Dendritic cell treated with granulocyte-macrophage colony-stimulating factor and Interleukin-4, amounts not matched to agents 40 ng/mL and 50 ng/mL, for 4 days (primary cell): ENCODE results near the gene AQP1.

ENCODE experiments used
- H3K27ac Mint-ChIP-seq: one replicate; pipeline ENCODE4 v1.8.0; 2022; ENCODE audit warnings: mild to moderate bottlenecking, mixed read lengths
- H3K27me3 Mint-ChIP-seq: one replicate; pipeline ENCODE4 v1.8.0; 2022; ENCODE audit warnings: mild to moderate bottlenecking, mixed read lengths
- H3K36me3 Mint-ChIP-seq: one replicate; pipeline ENCODE4 v1.8.0; 2022; ENCODE audit warnings: low read depth, mixed read lengths
- H3K4me1 Mint-ChIP-seq: one replicate; pipeline ENCODE4 v1.8.0; 2022; ENCODE audit warnings: low read depth, mixed read lengths
- H3K4me3 Mint-ChIP-seq: one replicate; pipeline ENCODE4 v1.8.0; 2022; ENCODE audit warnings: mild to moderate bottlenecking, moderate library complexity, mixed read lengths
- H3K9me3 Mint-ChIP-seq: one replicate; pipeline ENCODE4 v1.8.0; 2022; ENCODE audit warnings: mixed read lengths
- intact Hi-C: fragments of 100-400 bp; cut with micrococcal nuclease; formaldehyde crosslinking; loops from one replicate; pipeline ENCODE4 v1.15.0; 2022

Gene AQP1

DNA sequence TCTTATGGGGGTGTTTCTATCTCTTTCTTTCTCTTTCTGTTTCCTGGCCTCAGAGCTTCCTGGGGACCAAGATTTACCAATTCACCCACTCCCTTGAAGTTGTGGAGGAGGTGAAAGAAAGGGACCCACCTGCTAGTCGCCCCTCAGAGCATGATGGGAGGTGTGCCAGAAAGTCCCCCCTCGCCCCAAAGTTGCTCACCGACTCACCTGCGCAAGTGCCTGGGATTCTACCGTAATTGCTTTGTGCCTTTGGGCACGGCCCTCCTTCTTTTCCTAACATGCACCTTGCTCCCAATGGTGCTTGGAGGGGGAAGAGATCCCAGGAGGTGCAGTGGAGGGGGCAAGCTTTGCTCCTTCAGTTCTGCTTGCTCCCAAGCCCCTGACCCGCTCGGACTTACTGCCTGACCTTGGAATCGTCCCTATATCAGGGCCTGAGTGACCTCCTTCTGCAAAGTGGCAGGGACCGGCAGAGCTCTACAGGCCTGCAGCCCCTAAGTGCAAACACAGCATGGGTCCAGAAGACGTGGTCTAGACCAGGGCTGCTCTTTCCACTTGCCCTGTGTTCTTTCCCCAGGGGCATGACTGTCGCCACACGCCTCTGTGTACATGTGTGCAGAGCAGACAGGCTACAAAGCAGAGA, 12.2 kb downstream of the AQP1 start:
- H3K27me3 Mint-ChIP-seq = no peaks in the 10 kb centered on the region
- no peaks in the 10 kb centered on the region for H3K9me3 Mint-ChIP-seq
- H3K4me3 Mint-ChIP-seq = no peak overlapping the region

DNA sequence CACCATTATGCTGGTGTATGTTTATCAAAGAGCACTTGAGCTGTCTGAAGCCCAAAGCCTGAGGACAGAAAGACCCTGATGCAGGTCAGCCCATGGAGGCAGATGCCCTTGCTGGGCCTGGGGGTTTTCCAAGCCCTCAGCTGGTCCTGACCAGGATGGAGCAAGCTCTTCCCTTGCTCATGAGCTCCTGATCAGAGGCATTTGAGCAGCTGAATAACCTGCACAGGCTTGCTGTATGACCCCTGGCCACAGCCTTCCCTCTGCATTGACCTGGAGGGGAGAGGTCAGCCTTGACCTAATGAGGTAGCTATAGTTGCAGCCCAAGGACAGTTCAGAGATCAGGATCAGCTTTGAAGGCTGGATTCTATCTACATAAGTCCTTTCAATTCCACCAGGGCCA, 13.0 kb downstream of the AQP1 start:
- Mint-ChIP-seq H3K4me1 (no peaks in the 10 kb centered on the region), H3K27me3 (no peaks in the 10 kb centered on the region), H3K27ac (no peak overlapping the region), H3K9me3 (no peaks in the 10 kb centered on the region), H3K4me3 (no peak overlapping the region), H3K36me3 (no peaks in the 10 kb centered on the region)
- intact Hi-C loops = no loop called here

More for the DNA sequence above, 12.2 kb downstream of the AQP1 start:
- Mint-ChIP-seq H3K27ac (no peak overlapping the region), H3K36me3 (no peaks in the 10 kb centered on the region), H3K4me1 (no peaks in the 10 kb centered on the region)
- intact Hi-C loops = no loop called here

DNA sequence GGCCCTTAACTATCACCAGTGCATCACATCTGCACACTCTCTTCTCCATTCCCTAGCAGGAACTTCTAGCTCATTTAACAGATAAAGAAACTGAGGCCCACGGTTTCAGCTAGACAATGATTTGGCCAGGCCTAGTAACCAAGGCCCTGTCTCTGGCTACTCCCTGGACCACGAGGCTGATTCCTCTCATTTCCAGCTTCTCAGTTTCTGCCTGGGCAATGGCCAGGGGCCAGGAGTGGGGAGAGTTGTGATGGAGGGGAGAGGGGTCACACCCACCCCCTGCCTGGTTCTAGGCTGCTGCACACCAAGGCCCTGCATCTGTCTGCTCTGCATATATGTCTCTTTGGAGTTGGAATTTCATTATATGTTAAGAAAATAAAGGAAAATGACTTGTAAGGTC, 13.5 kb downstream of the AQP1 start:
- H3K27ac Mint-ChIP-seq = no peak overlapping the region
- H3K36me3 Mint-ChIP-seq = no peaks in the 10 kb centered on the region
- H3K4me1 Mint-ChIP-seq = no peaks in the 10 kb centered on the region
- no peaks in the 10 kb centered on the region for H3K27me3 Mint-ChIP-seq
- H3K9me3 Mint-ChIP-seq = no peaks in the 10 kb centered on the region
- no peak overlapping the region for H3K4me3 Mint-ChIP-seq
- intact Hi-C loops = no loop called here

DNA sequence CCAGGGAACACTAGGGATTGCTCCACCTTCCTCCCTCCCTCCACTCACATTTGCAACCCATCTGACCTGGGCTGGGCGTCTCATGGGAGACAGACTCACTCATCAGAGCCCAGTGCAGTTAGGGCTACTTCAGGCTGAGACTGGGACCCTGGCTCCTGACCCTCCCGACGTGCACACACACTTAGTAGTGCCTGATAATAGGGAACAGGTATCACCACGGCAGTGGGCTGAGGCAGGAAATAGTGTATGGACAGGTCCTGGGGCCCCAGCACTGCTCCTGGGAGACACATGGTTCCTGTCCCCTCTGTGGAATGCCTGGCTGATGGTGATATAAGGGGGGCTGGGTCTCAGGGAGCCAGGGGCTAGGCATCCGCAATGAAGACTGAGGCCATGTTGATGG, 14.3 kb downstream of the AQP1 start:
- H3K4me1 Mint-ChIP-seq = no peaks in the 10 kb centered on the region
- no peak overlapping the region for H3K27ac Mint-ChIP-seq
- peaks cover 2% of the 10 kb centered on the region for H3K27me3 Mint-ChIP-seq
- H3K4me3 Mint-ChIP-seq = no peak overlapping the region
- H3K36me3 Mint-ChIP-seq = no peaks in the 10 kb centered on the region
- H3K9me3 Mint-ChIP-seq = no peaks in the 10 kb centered on the region
- intact Hi-C loops = no loop called here

DNA sequence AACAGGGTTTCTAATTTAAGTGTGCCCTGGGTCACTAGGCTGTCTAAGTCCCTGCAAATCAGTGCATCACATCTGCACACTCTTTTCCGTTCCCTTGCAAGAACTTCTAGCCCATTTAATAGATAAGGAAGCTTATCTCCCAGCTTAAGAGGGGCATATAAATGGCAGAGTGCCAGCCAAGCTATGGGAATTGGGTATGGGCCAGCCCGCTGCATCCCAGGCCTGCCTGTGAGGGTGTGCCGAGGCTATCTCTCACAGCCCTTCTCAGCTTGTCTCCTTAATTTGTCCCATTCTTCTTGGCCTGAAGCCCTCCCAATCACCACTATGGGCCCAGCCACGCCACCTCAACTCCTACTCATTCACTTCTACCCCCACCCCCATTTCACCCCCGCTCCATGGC, 14.7 kb downstream of the AQP1 start:
- no peaks in the 10 kb centered on the region for H3K36me3 Mint-ChIP-seq
- intact Hi-C loops = no loop called here
- peaks cover 2% of the 10 kb centered on the region for H3K27me3 Mint-ChIP-seq
- H3K9me3 Mint-ChIP-seq = no peaks in the 10 kb centered on the region
- H3K27ac Mint-ChIP-seq = no peak overlapping the region
- H3K4me1 Mint-ChIP-seq = no peaks in the 10 kb centered on the region
- no peak overlapping the region for H3K4me3 Mint-ChIP-seq

DNA sequence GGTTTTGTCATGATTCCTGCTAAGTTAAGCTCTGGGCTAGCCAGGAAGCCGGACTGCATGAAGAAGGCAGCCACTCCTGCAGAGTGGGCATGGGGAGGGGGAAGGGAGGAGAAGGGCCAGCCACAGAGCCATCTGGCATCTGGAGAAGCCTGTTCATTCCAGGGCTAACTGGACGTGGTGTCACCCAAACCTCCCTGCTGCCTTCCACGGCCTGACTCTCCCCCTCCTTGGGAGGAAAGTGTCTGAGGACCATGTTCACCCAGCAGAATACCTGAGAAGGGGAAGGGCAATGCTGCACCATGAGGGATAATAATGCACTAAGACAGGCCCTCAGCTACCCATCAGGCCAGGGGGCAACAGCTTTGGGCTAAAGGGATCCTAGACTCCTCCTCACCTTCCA, 15.4 kb downstream of the AQP1 start:
- Mint-ChIP-seq H3K9me3 (no peaks in the 10 kb centered on the region), H3K36me3 (no peaks in the 10 kb centered on the region), H3K27ac (no peak overlapping the region), H3K27me3 (peaks cover 2% of the 10 kb centered on the region), H3K4me1 (no peaks in the 10 kb centered on the region), H3K4me3 (no peak overlapping the region)
- intact Hi-C loops = no loop called here

DNA sequence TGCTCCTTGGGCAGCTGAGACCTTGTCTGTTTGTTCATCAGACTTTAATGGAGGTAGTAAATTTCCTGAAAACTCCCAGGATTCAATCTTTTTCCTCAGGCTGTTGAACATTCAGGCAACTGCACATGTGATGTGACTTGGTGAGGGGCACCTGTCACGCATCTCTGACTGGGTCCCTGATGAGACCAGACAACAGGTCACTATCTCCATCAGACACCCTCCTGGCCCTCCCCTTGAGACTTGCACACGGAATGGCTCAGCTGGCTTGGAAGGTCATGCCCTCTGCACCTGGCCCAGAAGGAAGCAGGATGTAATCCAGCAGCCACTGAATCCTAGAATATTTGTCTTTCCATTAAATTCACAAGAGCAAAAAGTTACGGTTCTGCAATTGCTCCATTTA, 15.9 kb downstream of the AQP1 start:
- H3K4me3 Mint-ChIP-seq = no peak overlapping the region
- H3K9me3 Mint-ChIP-seq = no peaks in the 10 kb centered on the region
- no peaks in the 10 kb centered on the region for H3K4me1 Mint-ChIP-seq
- no peak overlapping the region for H3K27ac Mint-ChIP-seq
- H3K27me3 Mint-ChIP-seq = peaks cover 2% of the 10 kb centered on the region
- intact Hi-C loops = no loop called here
- H3K36me3 Mint-ChIP-seq = no peaks in the 10 kb centered on the region

DNA sequence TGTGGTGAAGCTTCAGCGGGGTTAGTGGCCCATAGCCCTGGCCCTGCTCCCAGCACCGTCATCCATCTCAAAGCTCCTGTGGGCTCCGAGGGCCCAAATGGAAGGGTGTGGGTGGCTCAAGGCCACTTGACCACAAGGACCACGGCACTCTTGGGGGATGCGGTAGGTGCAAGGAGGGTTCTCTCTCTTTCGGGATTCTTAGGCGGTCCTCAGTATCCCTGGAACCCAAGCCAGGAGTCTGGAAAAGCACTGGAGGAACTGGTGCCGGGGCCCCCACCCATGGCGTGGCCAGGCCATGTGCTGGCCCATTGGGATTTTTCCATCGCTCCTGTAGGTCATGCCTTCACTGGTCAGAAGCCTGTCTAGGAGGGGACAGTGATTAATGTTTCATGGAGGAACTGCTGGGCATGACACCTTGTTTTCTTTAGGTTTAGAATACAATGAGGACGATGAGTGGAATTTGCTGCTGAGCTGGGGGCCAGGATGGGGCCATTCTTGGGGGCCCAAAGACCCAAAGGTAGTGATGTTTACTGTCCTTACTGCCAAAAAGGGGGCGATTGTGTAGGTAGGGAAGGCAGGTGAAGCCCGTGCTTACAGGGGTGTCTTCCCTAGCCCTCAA, 16.7 kb downstream of the AQP1 start:
- H3K4me1 Mint-ChIP-seq = no peaks in the 10 kb centered on the region
- no peak overlapping the region for H3K4me3 Mint-ChIP-seq
- peaks cover 2% of the 10 kb centered on the region for H3K27me3 Mint-ChIP-seq
- intact Hi-C loops = no loop called here
- H3K27ac Mint-ChIP-seq = no peak overlapping the region
- H3K36me3 Mint-ChIP-seq = no peaks in the 10 kb centered on the region
- no peaks in the 10 kb centered on the region for H3K9me3 Mint-ChIP-seq

DNA sequence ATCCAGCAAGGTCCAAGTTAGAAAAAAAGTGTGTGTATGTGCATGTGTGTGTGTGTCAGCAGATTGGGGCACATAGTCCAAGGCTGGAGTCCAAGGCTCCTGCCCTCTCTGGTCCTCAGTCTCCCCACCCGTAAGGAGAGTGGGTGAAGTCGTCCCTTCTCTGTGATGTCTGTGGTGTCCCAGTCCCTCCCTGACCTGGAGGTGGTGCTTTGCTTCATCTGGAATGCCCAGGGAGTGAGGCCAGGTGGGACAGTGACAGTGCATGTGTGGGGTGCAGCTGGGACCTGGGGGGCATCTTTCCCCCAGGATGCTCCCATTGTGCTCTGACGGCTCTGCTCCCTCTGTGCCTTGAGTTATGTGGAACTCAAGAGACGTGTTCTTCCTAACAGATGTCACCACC, 18.0 kb downstream of the AQP1 start:
- no peaks in the 10 kb centered on the region for H3K4me1 Mint-ChIP-seq
- intact Hi-C loops = no loop called here
- no peak overlapping the region for H3K27ac Mint-ChIP-seq
- no peak overlapping the region for H3K4me3 Mint-ChIP-seq
- no peaks in the 10 kb centered on the region for H3K9me3 Mint-ChIP-seq
- no peaks in the 10 kb centered on the region for H3K36me3 Mint-ChIP-seq
- peaks cover 2% of the 10 kb centered on the region for H3K27me3 Mint-ChIP-seq

DNA sequence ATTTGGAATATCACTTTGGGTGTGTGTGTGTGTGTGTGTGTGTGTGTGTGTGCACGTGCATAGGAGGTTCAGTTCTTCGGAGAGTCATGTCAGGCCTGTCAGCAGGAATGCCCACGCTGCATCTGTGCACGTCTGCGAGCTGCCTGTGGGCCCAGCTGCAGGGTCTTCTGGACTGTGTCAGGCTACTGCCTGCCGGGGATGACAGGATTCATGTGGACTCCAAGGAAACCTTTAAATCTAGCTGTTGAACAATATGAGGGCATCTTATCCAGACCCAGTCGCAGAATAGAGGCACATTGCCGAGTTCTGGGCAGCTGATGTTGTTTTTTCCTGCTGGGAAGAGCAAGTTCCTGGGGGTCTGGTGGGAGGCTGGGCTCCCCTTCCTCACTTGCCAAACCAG, 19.0 kb downstream of the AQP1 start:
- no peak overlapping the region for H3K27ac Mint-ChIP-seq
- H3K4me3 Mint-ChIP-seq = no peak overlapping the region
- H3K36me3 Mint-ChIP-seq = no peaks in the 10 kb centered on the region
- intact Hi-C loops = no loop called here
- H3K27me3 Mint-ChIP-seq = peaks cover 4% of the 10 kb centered on the region
- no peaks in the 10 kb centered on the region for H3K4me1 Mint-ChIP-seq
- H3K9me3 Mint-ChIP-seq = no peaks in the 10 kb centered on the region

DNA sequence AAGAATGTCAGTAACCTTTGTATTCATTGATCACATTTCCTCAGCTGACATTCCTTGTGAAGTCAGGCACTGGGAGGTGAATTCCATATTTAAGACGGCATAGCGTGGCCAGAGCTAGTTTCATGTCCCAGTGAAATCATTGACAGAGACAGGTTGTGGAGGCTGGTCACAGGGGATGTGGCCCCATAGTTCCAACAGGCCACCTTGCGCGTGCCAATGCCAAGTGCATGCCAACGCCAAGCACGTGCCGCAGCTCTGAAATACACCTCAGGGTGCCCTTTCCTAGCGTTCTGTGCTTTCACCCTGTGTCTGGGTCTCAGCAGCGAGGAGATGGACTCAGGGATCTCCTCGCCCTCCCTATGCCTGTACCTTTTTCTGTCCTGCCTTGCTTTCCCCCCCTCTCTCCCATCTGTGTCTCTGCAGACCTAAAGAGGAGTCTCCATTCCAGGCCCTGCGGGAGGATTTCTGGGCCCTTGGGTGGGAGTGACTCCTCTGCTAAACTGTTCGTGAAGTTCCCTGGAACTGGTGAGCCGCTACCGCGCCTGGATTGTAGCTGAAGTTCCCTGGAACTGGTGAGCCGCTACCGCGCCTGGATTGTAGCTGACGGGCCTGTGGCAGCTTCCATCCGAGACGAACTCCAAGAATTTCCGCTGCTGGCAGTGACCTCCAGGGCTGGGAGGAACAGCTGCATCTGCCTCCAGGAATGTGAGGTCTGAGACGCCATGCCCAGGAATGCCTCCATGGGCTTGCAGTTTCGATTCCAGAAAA, 19.7 kb downstream of the AQP1 start:
- no peaks in the 10 kb centered on the region for H3K4me1 Mint-ChIP-seq
- H3K27ac Mint-ChIP-seq = no peak overlapping the region
- no peaks in the 10 kb centered on the region for H3K36me3 Mint-ChIP-seq
- H3K9me3 Mint-ChIP-seq = no peaks in the 10 kb centered on the region
- intact Hi-C loops = no loop called here
- peaks cover 4% of the 10 kb centered on the region for H3K27me3 Mint-ChIP-seq
- no peak overlapping the region for H3K4me3 Mint-ChIP-seq

DNA sequence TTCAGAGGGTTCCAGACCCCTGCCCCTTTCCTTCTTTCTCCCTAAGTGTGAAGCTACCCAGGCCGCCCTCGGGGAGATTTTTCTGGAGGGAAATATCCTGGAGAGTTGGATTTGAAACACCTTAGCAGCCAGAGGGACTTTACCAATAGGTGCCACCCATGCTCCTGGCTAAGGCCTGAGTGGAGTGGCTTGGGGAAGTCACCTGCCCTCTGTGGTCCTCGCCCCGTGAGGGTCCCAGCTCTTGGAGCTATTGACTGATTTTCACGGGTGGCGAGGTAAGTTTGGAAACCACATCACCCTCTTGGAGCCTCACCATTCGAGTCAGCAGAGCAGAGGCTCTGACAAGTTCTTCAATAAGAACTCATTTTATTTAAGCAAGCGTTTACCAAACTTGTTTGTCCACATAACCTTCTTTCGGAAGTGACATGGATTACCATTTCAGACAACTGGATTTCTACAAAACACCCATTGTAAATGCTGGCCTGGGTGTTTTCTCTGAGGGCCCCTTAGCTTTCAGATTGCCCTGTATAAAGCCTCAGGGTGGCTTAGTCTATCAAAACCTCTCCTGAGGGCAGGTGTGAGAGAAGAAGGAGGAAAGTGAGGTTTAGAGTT, 20.4 kb downstream of the AQP1 start:
- H3K27me3 Mint-ChIP-seq = peaks cover 7% of the 10 kb centered on the region
- intact Hi-C loops = no loop called here
- no peaks in the 10 kb centered on the region for H3K36me3 Mint-ChIP-seq
- H3K9me3 Mint-ChIP-seq = no peaks in the 10 kb centered on the region
- no peak overlapping the region for H3K4me3 Mint-ChIP-seq
- no peaks in the 10 kb centered on the region for H3K4me1 Mint-ChIP-seq
- no peak overlapping the region for H3K27ac Mint-ChIP-seq

DNA sequence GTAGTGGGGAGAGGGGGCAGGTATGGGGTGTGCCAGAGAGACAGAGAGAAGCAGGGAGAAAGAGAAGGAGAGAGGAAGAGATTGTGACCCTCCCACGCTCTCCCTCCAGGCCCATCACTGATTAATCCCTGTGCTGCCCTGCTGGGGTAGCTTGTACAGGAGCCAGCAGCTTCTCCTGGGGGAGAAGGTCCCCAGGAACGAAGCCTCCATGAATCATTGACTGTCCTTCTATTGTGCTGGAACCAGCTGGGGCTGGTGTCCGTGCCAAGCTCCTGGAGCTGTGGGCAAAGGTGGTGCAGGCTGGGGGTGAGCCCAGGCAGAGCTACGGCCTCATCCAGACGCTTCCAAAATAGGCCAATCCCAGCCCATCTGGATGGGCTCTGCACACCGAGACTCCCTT, 20.9 kb downstream of the AQP1 start:
- H3K27me3 Mint-ChIP-seq = peaks cover 10% of the 10 kb centered on the region
- H3K36me3 Mint-ChIP-seq = no peaks in the 10 kb centered on the region
- intact Hi-C loops = no loop called here
- H3K27ac Mint-ChIP-seq = no peak overlapping the region
- H3K4me1 Mint-ChIP-seq = no peaks in the 10 kb centered on the region
- H3K4me3 Mint-ChIP-seq = no peak overlapping the region
- H3K9me3 Mint-ChIP-seq = no peaks in the 10 kb centered on the region
